ENCODE data around the gene LMOD2. TPM values are rescaled to one million over a fixed set of nuclear protein-coding genes. Genes with fewer than 3 reads are reported as not detected.

Gene LMOD2
- total RNA-seq, 1 experiment from 2014 or later = not detected

DNA sequence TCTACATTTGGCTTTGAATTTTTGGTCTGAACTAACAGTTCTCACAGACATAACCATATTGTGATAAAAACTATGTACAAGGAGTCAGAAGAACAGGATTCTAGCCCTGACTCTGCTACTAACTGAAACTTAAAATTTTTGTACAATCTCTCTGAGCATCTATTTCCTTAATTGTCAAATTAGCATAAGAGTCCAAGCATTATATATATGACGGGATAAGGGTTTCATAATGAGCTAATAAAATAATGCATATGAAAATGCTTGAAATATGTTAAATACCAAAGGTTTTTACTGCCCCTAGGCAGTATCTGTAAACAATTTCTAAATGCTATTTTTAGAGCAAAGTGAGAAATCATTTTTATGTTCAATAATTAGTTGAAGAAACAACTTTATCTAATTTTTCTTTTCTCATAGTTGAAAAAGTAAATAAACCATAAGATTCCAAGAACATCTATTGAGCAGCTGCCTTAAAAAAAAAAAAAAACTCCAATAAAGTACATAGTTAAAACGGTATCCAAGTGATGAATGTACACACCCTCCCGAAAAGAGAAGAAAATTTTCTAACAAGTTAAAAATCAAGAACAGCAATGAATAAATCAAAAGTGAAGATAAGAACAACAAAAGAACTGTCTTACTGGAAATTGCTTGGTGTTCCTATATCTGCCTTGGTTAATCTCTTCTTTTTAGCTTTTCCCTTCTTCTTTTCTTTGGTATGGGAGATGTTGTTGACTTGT is 40.4 kb downstream of the LMOD2 start:
- Histone ChIP-seq H3K36me3 (ENCODE audit: control insufficient read depth in 1 of 2, insufficient read depth in 2 of 2, low read length in 2 of 2) (peaks cover 7 to 17% of the 10 kb centered on the region in 2 experiments; a peak in 2 of 4 replicates), H3K9me3 (ENCODE audit: control insufficient read depth in 1 of 2, insufficient read depth in 1 of 2, low read depth in 1 of 2, low read length in 2 of 2) (no peaks in the 10 kb centered on the region), H3K79me2 (ENCODE audit: insufficient read depth, low read length) (no peaks in the 10 kb centered on the region), H3K9ac (ENCODE audit: low read length) (no peak overlapping the region), H3K4me2 (ENCODE audit: low read length) (no peak overlapping the region), H2AFZ (ENCODE audit: low read depth, low read length, poor library complexity, severe bottlenecking) (no peak overlapping the region), H3K4me3 (replicated peaks in 1 of 2; ENCODE audit: low read depth in 1 of 2, low read length in 2 of 2) (no peak overlapping the region), H3K9me2 (ENCODE audit: insufficient read depth) (no peaks in the 10 kb centered on the region), H3K27ac (ENCODE audit: low read depth, low read length) (no peak overlapping the region), H3K27me3 (ENCODE audit: insufficient read depth, low read length) (no peaks in the 10 kb centered on the region), H3K4me1 (ENCODE audit: control insufficient read depth in 1 of 2, insufficient read depth in 2 of 2, low read length in 2 of 2) (no peaks in the 10 kb centered on the region), H4K20me1 (ENCODE audit: insufficient read depth) (no peaks in the 10 kb centered on the region)
- DNase-seq (ENCODE audit: low read depth, low spot score) (no peak), ATAC-seq (no peak)
- TF ChIP-seq CBX3 (IDR thresholded peaks at IDR 0.05; ENCODE audit: low read depth) (no peak), ELF1 (IDR thresholded peaks at IDR 0.05; ENCODE audit: borderline replicate concordance, low read depth) (no peak), SP1 (IDR thresholded peaks at IDR 0.05; ENCODE audit: low read depth) (no peak), ZFX (IDR thresholded peaks at IDR 0.05) (no peak), TCF7L2 (IDR thresholded peaks at IDR 0.05; ENCODE audit: borderline replicate concordance, extremely low read depth, insufficient read depth, insufficient read length) (no peak), EGR1 (IDR thresholded peaks at IDR 0.05; ENCODE audit: low read depth) (no peak), FOSL1 (IDR thresholded peaks at IDR 0.05; ENCODE audit: low read depth) (no peak), POLR2A (IDR thresholded peaks at IDR 0.05; ENCODE audit: borderline replicate concordance, extremely low read depth, insufficient read depth, insufficient read length) (no peak), YY1 (IDR thresholded peaks at IDR 0.05; ENCODE audit: extremely low read depth, insufficient replicate concordance, low read depth, low read length) (no peak), POLR2AphosphoS5 (IDR thresholded peaks at IDR 0.05; ENCODE audit: low read depth, low read length) (no peak), EZH2 (IDR thresholded peaks at IDR 0.05) (no peak), RAD21 (IDR thresholded peaks at IDR 0.05; ENCODE audit: low read depth) (no peak)
- TF ChIP-seq, protein P1, sequence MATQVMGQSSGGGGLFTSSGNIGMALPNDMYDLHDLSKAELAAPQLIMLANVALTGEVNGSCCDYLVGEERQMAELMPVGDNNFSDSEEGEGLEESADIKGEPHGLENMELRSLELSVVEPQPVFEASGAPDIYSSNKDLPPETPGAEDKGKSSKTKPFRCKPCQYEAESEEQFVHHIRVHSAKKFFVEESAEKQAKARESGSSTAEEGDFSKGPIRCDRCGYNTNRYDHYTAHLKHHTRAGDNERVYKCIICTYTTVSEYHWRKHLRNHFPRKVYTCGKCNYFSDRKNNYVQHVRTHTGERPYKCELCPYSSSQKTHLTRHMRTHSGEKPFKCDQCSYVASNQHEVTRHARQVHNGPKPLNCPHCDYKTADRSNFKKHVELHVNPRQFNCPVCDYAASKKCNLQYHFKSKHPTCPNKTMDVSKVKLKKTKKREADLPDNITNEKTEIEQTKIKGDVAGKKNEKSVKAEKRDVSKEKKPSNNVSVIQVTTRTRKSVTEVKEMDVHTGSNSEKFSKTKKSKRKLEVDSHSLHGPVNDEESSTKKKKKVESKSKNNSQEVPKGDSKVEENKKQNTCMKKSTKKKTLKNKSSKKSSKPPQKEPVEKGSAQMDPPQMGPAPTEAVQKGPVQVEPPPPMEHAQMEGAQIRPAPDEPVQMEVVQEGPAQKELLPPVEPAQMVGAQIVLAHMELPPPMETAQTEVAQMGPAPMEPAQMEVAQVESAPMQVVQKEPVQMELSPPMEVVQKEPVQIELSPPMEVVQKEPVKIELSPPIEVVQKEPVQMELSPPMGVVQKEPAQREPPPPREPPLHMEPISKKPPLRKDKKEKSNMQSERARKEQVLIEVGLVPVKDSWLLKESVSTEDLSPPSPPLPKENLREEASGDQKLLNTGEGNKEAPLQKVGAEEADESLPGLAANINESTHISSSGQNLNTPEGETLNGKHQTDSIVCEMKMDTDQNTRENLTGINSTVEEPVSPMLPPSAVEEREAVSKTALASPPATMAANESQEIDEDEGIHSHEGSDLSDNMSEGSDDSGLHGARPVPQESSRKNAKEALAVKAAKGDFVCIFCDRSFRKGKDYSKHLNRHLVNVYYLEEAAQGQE (IDR thresholded peaks at IDR 0.05; ENCODE audit: low read depth) = no peak
- TF ChIP-seq, protein P2, sequence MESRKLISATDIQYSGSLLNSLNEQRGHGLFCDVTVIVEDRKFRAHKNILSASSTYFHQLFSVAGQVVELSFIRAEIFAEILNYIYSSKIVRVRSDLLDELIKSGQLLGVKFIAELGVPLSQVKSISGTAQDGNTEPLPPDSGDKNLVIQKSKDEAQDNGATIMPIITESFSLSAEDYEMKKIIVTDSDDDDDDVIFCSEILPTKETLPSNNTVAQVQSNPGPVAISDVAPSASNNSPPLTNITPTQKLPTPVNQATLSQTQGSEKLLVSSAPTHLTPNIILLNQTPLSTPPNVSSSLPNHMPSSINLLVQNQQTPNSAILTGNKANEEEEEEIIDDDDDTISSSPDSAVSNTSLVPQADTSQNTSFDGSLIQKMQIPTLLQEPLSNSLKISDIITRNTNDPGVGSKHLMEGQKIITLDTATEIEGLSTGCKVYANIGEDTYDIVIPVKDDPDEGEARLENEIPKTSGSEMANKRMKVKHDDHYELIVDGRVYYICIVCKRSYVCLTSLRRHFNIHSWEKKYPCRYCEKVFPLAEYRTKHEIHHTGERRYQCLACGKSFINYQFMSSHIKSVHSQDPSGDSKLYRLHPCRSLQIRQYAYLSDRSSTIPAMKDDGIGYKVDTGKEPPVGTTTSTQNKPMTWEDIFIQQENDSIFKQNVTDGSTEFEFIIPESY (IDR thresholded peaks at IDR 0.05; ENCODE audit: extremely low read depth, insufficient replicate concordance, low read length) = no peak
- RAD21 ChIA-PET (ENCODE audit: low non-redundant PET in 1 of 2, low total read pairs in 2 of 2, uncharacterized antibody in 2 of 2, unreplicated experiment in 2 of 2) = no interaction called here
- POLR2A ChIA-PET = no interaction called here
- CTCF ChIA-PET = no interaction called here
- intact Hi-C loops (cut with micrococcal nuclease) = no loop called here
- no TSS peak for BruUV-seq (replicated peaks)

All from HCT116 (cell line).